ENCODE data around the gene POMT1.
"Not testable (repeated sequence)": the region's sequence is repeated elsewhere in the genome, so short reads cannot be mapped to it uniquely, and the experiment has no call there.

Gene POMT1

GRCh38 chr9:131530920-131531832 lies 28.5 kb downstream of the POMT1 start, which contains the start of gene UCK1:
TSS of gene UCK1 (minus strand) at chr9:131531263. CDS start at chr9:131531174, 89 bp downstream.
- H3K4me1 Mint-ChIP-seq, result peaks cover 41% of the 10 kb centered on the region
- DNase-seq, result peak; percentile 81
- CTCF ChIA-PET, result no interaction called here
- peak within 1 kb of the TSS; percentile 77 for H3K27ac Mint-ChIP-seq
- H3K27me3 Mint-ChIP-seq, result no peaks in the 10 kb centered on the region
- H3K36me3 Mint-ChIP-seq, result peaks cover 21% of the 10 kb centered on the region
- H3K9me3 Mint-ChIP-seq, result no peaks in the 10 kb centered on the region
- H3K4me3 Mint-ChIP-seq, result peak within 1 kb of the TSS; percentile 76

- DNase-seq, result peak; percentile 58
- H3K9me3 Mint-ChIP-seq, result peaks cover 1% of the 10 kb centered on the region
- CTCF ChIA-PET, result no interaction called here
- H3K27me3 Mint-ChIP-seq, result no peaks in the 10 kb centered on the region
- peaks cover 48% of the 10 kb centered on the region for H3K4me1 Mint-ChIP-seq
- peak overlapping the region; percentile 35 for H3K4me3 Mint-ChIP-seq
- H3K36me3 Mint-ChIP-seq, result peaks cover 2% of the 10 kb centered on the region
- H3K27ac Mint-ChIP-seq, result peak overlapping the region; percentile 90
Measured at GRCh38 chr9:131534721-131535237, 32.1 kb downstream of the POMT1 start.

GRCh38 chr9:131537946-131538345 lies 35.2 kb downstream of the POMT1 start:
- Mint-ChIP-seq H3K36me3 (peaks cover 1% of the 10 kb centered on the region), H3K4me1 (peaks cover 49% of the 10 kb centered on the region), H3K27ac (no peak overlapping the region), H3K9me3 (peaks cover 6% of the 10 kb centered on the region), H3K27me3 (no peaks in the 10 kb centered on the region), H3K4me3 (no peak overlapping the region)
- no peak for DNase-seq
- CTCF ChIA-PET, result no interaction called here

- H3K9me3 Mint-ChIP-seq, result peaks cover 14% of the 10 kb centered on the region
- H3K4me1 Mint-ChIP-seq, result peaks cover 45% of the 10 kb centered on the region
- peaks cover 14% of the 10 kb centered on the region for H3K27me3 Mint-ChIP-seq
- H3K27ac Mint-ChIP-seq, result peak overlapping the region; percentile 82
- CTCF ChIA-PET, result interaction anchor here (1.1 to 1.5 kb wide), 2 partner anchors 131 to 190 kb away, joined by 3 read pairs; no protein-coding TSS in a partner anchor
- H3K4me3 Mint-ChIP-seq, result no peak overlapping the region
- peak; percentile 61 for DNase-seq
- H3K36me3 Mint-ChIP-seq, result peaks cover 11% of the 10 kb centered on the region
Measured at GRCh38 chr9:131539223-131539923, 36.7 kb downstream of the POMT1 start.

GRCh38 chr9:131543141-131543540 lies 40.4 kb downstream of the POMT1 start:
- peaks cover 19% of the 10 kb centered on the region for H3K36me3 Mint-ChIP-seq
- peaks cover 19% of the 10 kb centered on the region for H3K9me3 Mint-ChIP-seq
- H3K27ac Mint-ChIP-seq, result no peak overlapping the region
- CTCF ChIA-PET, result no interaction called here
- H3K4me3 Mint-ChIP-seq, result no peak overlapping the region
- peaks cover 26% of the 10 kb centered on the region for H3K4me1 Mint-ChIP-seq
- DNase-seq, result no peak
- peaks cover 52% of the 10 kb centered on the region for H3K27me3 Mint-ChIP-seq

GRCh38 chr9:131545003-131545785 lies 42.5 kb downstream of the POMT1 start, which contains the start of gene PRRT1B:
TSS of gene PRRT1B (plus strand) at chr9:131545523. CDS start at chr9:131545616, 93 bp downstream.
- Mint-ChIP-seq H3K4me3 (no peak within 1 kb of the TSS), H3K4me1 (peaks cover 13% of the 10 kb centered on the region), H3K36me3 (peaks cover 19% of the 10 kb centered on the region), H3K27me3 (peaks cover 72% of the 10 kb centered on the region), H3K27ac (no peak within 1 kb of the TSS), H3K9me3 (peaks cover 19% of the 10 kb centered on the region)
- DNase-seq, result no peak
- CTCF ChIA-PET, result interaction anchor here (1.7 to 1.9 kb wide), 2 partner anchors 15 to 195 kb away, joined by 5 to 6 read pairs; no protein-coding TSS in a partner anchor

GRCh38 chr9:131545786-131546335 lies 43.1 kb downstream of the POMT1 start:
- H3K9me3 Mint-ChIP-seq, result peaks cover 19% of the 10 kb centered on the region
- peaks cover 79% of the 10 kb centered on the region for H3K27me3 Mint-ChIP-seq
- H3K36me3 Mint-ChIP-seq, result peaks cover 19% of the 10 kb centered on the region
- peaks cover 7% of the 10 kb centered on the region for H3K4me1 Mint-ChIP-seq
- no peak overlapping the region for H3K4me3 Mint-ChIP-seq
- no peak for DNase-seq
- CTCF ChIA-PET, result interaction anchor here (1.7 kb wide), 1 partner anchor 14 kb away, joined by 5 read pairs; no protein-coding TSS in a partner anchor
- H3K27ac Mint-ChIP-seq, result no peak overlapping the region

- peaks cover 19% of the 10 kb centered on the region for H3K36me3 Mint-ChIP-seq
- DNase-seq, result no peak
- H3K9me3 Mint-ChIP-seq, result peaks cover 19% of the 10 kb centered on the region
- peaks cover 85% of the 10 kb centered on the region for H3K27me3 Mint-ChIP-seq
- peak overlapping the region; percentile 60 for H3K4me3 Mint-ChIP-seq
- H3K27ac Mint-ChIP-seq, result no peak overlapping the region
- H3K4me1 Mint-ChIP-seq, result peaks cover 7% of the 10 kb centered on the region
- CTCF ChIA-PET, result interaction anchor here (1.6 to 1.7 kb wide), 2 partner anchors 14 to 197 kb away, joined by 5 to 6 read pairs; no protein-coding TSS in a partner anchor
Measured at GRCh38 chr9:131546336-131547084, 43.8 kb downstream of the POMT1 start.

GRCh38 chr9:131549186-131549585 lies 46.5 kb downstream of the POMT1 start:
- peaks cover 100% of the 10 kb centered on the region for H3K27me3 Mint-ChIP-seq
- H3K4me3 Mint-ChIP-seq, H3K27ac Mint-ChIP-seq, H3K4me1 Mint-ChIP-seq, CTCF ChIA-PET, H3K9me3 Mint-ChIP-seq, H3K36me3 Mint-ChIP-seq, DNase-seq: not testable (repeated sequence)

- CTCF ChIA-PET, DNase-seq, H3K4me1 Mint-ChIP-seq, H3K4me3 Mint-ChIP-seq, H3K27ac Mint-ChIP-seq, H3K36me3 Mint-ChIP-seq, H3K9me3 Mint-ChIP-seq: not testable (repeated sequence)
- H3K27me3 Mint-ChIP-seq, result peaks cover 98% of the 10 kb centered on the region
Measured at GRCh38 chr9:131550465-131550864, 47.7 kb downstream of the POMT1 start.

- Mint-ChIP-seq H3K27me3 (peaks cover 98% of the 10 kb centered on the region), H3K9me3 (no peaks in the 10 kb centered on the region), H3K4me1 (peaks cover 8% of the 10 kb centered on the region), H3K36me3 (peaks cover 3% of the 10 kb centered on the region), H3K4me3 (no peak overlapping the region), H3K27ac (no peak overlapping the region)
- DNase-seq, result no peak
- CTCF ChIA-PET, result interaction anchor here (0.7 kb wide), 1 partner anchor 39 kb away, joined by 3 read pairs; no protein-coding TSS in a partner anchor
Measured at GRCh38 chr9:131552030-131552429, 49.3 kb downstream of the POMT1 start.

GRCh38 chr9:131554087-131554842 lies 51.5 kb downstream of the POMT1 start:
- Mint-ChIP-seq H3K9me3 (no peaks in the 10 kb centered on the region), H3K4me1 (peaks cover 3% of the 10 kb centered on the region), H3K27ac (no peak overlapping the region), H3K36me3 (no peaks in the 10 kb centered on the region), H3K4me3 (no peak overlapping the region), H3K27me3 (peaks cover 82% of the 10 kb centered on the region)
- CTCF ChIA-PET, result no interaction called here
- DNase-seq, result no peak
